Measurements from ENCODE around the gene MGRN1. TPM values are rescaled to one million over a fixed set of nuclear protein-coding genes. Genes with fewer than 3 reads are reported as not detected.

Gene MGRN1
- total RNA-seq, 1 experiment from 2014 or later: 15.4 TPM

DNA sequence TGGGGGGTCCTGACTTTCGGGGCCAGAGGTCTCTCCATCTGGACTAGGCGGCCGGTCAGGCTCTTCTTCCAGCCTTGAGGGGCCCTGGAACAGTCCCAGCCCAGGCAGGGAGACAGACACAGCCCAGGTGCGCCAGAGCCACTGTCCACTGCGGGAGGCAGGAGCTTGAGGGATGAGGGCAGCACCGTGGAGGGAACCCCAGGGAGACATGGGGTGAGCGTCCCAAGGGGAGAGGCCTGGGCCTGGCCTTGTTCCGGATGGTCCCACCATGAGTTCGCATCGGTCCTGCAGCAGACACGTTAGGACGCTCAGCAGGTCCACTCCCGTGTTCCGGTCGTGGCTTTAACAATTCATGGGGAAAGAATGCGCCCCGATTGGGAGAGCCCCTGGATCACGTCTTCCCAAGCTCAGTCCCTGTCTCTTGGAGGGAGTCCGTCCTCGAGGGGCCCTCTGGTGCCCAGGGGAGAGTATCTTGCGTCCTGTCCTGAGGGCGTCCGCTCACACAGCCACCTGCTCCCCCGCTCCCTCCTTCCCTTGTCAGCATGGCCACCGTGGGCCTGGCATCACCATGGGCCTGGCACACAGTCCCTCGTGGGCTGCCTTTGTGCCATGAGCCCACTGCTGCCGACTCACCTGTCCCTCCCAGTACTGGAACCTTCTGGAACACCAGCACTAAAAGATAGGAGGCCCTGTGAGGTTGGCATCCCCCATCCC, 62.0 kb downstream of the MGRN1 start:
- DNase-seq (ENCODE audit: low spot score): no peak

DNA sequence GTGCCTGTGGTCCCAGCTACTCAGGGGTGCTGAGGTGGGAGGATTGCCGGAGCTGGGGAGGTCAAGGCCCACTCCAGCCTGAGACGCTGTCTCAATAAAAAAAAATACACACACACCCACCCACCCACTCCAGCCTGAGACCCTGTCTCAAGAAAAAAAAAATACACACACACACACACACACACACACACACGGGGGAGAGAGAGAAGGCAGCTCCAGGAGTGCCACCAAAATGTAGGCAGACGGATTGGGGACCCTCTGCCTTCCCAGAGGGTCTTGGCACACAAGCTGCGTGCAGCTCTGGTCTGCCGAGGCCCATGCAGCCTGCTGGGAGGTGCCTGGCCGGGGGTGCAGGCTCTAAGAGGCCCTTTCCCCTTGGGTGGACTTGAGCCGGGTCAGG, 62.8 kb downstream of the MGRN1 start:
- no peak for DNase-seq (ENCODE audit: low spot score)

DNA sequence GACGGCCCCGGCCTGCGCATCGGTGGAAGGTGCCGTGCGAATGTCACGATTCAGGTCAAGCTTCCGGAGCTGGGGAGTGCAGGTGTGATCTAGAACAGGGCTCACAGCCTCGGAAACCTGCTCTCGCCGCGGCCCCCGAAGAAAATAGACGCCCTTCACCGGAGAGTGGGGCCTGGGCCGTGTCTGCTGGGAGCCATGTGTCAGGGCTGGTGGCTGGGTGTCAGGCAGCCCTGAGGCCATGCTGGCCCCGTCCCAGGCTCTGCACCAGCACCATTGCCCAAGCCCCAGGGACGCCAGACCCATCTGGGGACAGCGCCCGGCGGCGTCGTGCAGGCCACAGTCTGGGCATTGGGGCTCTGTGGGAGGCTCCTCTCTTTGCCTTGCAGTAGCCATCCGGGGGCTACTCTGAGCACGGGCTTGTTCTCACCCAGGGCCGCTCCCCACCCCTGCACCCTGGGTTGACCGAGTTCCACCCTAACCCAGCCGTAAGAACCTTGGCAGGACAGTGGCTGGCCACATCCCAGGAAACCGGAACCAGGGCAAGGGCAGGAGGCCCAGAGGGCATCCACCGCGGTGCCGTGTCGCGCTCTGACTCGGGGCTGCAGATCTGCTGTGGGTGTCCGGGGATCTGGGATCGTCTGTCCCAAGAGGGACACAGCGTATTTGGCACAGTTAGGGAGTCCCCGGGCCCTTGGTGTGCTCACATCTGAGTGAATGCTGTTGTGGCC, 63.5 kb downstream of the MGRN1 start:
- no peak for DNase-seq (ENCODE audit: low spot score)

- no peak for DNase-seq (ENCODE audit: low spot score)
Observed at GRCh38 chr16:4688674-4689045, 64.0 kb downstream of the MGRN1 start.

DNA sequence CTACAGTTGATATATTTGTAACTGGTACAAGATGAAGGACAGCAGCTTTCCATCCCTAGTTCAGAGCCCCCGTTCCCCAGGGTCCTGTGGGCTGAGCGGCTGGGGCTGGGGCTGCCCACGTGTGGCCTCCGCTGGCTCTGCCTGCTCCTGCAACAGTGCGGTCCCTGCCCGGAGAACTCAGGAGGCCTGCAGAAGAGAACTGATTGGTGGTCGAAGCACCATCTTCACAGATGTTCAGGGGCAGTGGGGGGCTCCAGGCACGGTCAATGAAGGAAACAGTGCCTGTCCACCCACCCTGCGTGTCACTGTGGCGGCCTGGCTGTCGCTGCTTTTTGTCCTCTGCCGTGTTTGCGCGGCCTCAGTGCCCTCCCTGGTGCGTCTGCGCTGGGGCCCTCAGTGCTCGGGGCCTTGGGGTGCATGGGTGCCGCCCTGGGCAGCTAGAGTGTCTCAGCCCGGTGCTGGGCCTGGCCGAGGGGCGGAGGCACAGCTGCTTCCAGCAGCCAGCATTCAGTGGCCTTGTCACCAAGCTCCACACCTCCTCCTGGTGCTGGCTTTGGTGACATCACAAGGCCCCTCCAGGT, 64.6 kb downstream of the MGRN1 start:
- DNase-seq (ENCODE audit: low spot score): no peak

GRCh38 chr16:4689864-4690704, 65.5 kb downstream of the MGRN1 start:
- DNase-seq (ENCODE audit: low spot score): no peak

DNA sequence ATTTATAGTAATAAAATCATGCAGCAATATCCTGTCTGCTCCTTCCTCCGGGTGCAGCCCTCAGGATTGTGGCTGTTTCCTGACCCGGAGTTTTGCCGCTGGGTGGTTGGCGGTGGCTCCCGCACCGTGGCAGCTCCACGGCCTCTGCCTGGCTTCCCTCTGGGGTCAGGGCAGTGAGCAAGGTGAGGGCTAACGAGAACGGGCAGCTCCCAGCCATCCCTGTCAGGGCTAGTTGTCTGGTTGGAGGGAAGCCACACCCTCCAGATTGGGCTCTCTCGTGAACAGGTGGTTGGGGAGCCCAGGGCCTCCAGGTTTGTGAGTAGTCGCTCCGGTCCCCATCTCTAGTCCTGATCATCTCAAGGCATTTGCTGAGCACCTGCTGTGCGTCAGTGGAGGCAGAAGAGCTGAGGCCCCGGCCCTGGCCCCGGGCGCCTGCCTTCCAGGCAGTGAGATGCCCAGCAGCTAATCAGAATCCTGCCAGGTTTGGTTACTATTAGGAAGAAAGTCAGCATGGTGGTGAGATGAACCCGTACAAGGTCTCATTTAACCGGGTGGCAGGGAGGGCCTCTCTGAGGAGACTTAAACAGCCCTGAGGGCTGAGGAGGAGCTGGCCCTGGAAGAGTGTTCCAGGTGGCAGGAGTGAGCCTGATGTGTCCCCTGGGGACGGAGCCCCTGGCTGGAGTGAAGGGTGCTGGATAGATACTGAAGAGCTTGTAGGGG, 66.5 kb downstream of the MGRN1 start:
- DNase-seq (ENCODE audit: low spot score): no peak

DNA sequence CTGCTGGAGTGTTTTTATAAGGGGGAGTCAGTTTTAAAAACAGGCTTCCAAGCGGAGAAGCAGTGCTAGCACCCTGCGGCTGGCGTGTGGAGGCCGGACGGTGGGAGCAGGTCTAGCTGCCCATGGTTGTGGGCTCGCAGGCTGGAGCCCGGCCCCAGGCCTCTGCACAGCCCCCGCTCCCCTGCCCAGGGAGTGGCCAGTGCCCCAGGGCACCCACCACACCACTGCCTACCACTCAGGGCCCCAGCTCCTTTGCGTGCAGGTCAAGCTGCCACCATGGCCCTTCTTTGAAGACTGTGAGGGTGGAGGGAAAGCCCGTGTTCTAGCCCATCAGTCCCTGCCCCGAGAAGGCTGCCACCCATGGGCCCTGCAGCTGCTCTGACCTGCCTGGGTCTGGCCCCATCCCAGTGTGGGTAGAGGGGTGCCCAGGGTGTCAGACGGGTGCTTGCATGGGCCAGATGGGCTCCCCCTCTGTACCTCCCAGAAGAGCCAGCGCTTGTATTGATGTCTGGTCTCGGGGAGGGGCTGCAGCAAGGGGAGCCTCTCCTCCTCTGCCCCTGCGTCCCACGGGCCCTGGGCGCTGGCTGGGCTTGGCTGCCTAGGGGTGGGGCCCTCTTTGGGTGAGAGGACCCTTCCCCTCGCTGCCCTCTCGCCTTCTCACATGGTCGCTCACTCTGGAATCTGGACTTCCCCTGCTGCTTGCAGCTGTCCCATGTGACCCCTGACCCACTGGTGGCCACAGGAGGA, 67.2 kb downstream of the MGRN1 start:
- no peak for DNase-seq (ENCODE audit: low spot score)

GRCh38 chr16:4692460-4693295, 68.1 kb downstream of the MGRN1 start:
- no peak for DNase-seq (ENCODE audit: low spot score)

GRCh38 chr16:4693296-4693955, 68.8 kb downstream of the MGRN1 start, which contains the start of gene NUDT16L1:
NUDT16L1 (plus strand) TSS chr16:4693562; CDS start chr16:4693727, 165 bp downstream.
- peak; percentile 93 for DNase-seq (ENCODE audit: low spot score)

DNA sequence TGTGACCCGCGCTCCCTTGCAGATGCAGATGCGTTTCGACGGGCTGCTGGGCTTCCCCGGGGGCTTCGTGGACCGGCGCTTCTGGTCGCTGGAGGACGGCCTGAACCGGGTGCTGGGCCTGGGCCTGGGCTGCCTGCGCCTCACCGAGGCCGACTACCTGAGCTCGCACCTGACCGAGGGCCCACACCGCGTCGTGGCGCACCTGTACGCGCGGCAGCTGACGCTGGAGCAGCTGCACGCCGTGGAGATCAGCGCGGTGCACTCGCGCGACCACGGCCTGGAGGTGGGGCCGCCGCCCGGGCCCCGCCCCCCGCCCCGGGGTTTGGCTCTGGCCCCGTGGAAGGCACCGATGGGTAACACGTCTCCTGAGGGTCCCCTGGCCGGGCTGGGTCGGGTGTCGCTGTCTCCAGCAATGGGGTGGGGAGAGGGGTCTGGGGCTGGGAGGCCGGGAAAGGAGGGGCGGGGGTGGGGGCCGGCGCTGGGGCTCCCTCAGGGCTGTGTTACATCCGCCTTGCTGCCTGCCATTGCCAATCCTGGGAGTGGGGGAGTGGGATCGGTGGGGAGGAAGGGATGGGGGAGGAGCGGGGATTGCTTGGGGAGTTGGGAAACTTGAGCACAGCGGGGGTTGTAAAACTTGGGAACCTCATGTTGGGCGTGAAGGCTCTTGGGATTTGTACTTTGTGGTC, 69.5 kb downstream of the MGRN1 start:
- peak; percentile 39 for DNase-seq (ENCODE audit: low spot score)

DNA sequence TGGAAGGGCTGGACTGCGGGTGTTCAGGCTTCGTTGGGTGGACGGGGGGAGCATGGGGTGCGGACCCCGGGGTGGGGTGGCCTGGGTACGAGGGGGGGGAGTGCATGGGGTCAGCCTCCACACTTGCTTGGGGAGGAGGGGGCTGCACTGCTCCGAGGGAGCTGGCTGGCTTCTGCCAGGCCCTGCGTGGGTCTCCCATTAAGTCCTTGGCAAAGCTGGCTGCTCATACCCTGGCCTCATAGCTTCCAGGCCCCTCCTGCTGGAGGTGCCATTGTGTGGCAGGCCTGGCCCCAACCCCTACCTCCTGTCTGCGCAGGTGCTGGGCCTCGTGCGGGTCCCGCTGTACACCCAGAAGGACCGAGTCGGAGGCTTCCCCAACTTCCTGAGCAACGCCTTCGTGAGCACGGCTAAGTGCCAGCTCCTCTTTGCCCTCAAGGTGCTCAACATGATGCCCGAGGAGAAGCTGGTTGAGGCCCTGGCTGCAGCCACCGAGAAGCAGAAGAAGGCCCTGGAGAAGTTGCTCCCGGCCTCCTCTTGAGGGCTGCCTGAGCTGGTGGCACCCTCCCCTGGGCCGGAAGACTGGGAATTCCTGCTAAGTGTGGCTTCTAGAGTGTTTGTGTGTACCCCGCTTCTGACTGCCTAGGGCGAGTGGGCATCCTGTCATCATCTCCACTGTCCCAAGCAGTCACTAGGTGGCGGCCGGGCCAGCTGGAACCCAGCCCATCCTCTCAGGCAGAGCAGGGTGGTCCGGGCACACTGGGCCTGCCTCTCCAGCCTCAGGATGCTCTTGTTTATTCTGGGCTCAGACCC, 70.2 kb downstream of the MGRN1 start:
- no peak for DNase-seq (ENCODE audit: low spot score)

DNA sequence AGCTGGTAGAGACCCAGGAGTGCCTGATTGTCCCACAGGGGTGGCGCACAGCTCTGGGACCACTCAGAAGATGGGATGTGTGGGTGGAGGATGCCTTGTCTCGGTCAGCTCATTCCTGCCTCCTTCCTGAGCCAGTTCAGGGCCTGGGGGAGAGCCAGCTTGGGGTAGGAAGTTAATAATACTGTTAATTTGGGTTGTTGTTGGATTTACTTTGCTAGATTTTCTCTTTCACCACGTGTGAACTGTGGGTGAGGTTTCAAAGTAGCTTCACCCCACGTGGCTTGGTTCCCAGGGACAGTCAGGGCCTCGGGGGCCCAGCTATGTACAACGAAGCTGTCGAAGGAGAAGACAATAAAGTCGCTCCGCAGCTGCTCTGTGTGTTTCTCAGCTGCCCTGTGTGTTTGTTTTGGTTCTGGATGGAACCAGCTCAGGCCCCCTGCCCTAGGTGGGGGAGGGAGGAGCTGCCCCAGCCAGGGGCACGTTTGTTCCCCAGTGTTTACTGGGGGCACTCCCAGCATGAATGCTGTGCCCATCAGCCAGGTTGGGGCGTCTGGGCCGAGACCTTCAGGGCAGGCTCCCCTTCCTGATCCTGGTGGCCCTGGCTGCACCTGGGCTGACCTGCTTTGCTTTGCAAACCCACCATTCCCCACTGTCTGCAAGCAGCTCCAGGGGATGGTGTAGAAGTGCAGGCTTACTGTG, 71.0 kb downstream of the MGRN1 start:
- no peak for DNase-seq (ENCODE audit: low spot score)

DNA sequence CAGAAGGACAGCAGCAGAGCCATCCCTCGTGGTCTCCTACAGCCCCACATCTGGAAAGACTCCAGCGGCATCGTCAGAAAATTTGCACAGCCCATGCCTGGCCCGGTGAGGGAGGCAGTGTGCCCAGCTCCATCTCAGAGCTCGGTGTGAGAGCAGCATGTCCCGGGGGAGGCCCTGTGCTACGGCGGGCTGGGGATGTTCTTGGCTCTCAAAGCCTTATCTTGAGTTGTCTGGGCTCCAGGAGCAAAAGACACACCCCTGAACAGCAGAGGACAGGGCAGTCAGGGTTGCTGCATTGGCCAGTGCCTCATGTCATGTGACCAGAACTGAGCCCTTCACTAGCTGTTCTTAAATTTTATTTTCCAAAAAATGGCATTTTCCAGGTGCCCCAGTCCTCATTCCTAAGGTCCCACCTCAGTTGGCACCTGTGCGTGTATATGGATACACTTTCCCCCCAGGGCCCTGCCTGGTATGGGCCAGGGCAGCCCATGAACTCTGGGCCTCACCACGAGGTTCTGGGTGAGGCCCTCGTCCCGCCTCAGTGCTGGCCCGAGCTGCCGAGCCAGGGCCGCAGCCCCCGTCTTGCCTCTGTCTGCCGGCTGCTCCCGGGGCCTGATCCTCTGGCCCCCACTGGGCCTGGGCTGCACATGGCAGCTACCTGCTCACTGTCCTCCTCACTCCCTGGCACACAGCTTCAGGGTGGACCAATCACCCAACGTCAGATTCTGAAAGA, 71.7 kb downstream of the MGRN1 start:
- DNase-seq (ENCODE audit: low spot score): no peak

DNA sequence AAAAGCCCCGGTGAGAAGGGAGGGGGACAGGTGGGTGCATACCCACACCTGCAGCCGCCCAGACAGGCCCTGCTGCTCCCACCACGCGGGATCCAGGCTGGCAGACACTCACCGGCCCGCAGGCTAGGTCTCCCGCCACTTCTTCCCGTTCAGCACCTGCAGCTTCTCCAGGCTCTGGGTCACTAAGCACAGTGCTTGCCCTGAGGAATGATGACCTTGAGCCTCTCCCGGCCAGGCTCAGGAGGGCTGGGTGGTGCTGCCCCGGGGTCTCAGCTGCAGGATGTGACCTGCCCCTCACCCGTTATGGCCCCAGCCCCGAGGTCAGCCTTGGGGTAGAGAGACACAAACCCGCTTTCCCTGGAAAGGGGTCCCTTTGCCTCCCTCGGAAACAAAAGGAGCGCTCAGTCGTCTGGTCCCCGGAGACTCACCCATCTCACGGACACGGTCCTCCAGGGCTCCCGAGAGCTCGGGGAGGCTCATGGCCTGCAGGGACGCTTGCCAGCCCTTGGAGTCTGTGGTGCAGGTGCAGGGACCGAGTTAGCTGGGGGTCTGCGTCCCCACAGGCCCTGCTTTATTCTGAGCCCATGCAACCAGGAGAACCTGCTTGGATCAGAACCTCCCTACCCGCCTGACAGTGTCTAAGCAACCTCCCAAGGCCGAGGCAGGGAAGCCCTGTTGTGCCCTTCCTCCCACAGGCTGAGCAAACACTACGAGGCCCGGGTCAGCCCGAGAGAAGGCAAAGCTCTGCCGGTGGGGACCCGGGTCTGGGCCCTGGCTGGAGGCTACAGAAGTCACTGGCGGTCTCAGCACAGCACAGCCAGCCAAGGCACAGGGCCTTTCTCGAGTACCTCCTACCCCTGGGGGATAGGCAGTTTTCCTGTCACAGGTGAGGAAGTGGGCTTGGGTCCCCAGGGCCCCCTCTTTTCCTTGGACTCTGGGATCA, 72.5 kb downstream of the MGRN1 start:
- DNase-seq (ENCODE audit: low spot score): no peak

All from H4 (cell line).